ENCODE results near the gene KRT10.

KRT10 gene

GRCh38 chr17:40839194-40839593 lies 16.8 kb upstream of the KRT10 start:
- no peak for TF ChIP-seq EGR1 (IDR thresholded peaks at IDR 0.05)
- TF ChIP-seq CEBPB (IDR thresholded peaks at IDR 0.05): no peak
- no peak for TF ChIP-seq YY1 (IDR thresholded peaks at IDR 0.05; ENCODE audit: low read depth)

- no peak for TF ChIP-seq USF1 (IDR thresholded peaks at IDR 0.05)
- no peak for TF ChIP-seq CEBPB (IDR thresholded peaks at IDR 0.05)
- no peak for TF ChIP-seq ZBTB7A (IDR thresholded peaks at IDR 0.05; ENCODE audit: low read depth)
- no peak for TF ChIP-seq CREB1 (IDR thresholded peaks at IDR 0.05; ENCODE audit: low read depth)
- no peak for TF ChIP-seq EP300 (IDR thresholded peaks at IDR 0.05; ENCODE audit: borderline replicate concordance)
- TF ChIP-seq TAF1 (IDR thresholded peaks at IDR 0.05; ENCODE audit: low read depth): no peak
- TF ChIP-seq TCF12 (IDR thresholded peaks at IDR 0.05; ENCODE audit: low read depth): no peak
- no peak for TF ChIP-seq MAX (IDR thresholded peaks at IDR 0.05)
- TF ChIP-seq TEAD4 (IDR thresholded peaks at IDR 0.05): no peak
- TF ChIP-seq YY1 (IDR thresholded peaks at IDR 0.05; ENCODE audit: low read depth): no peak
- TF ChIP-seq EGR1 (IDR thresholded peaks at IDR 0.05): no peak
- no peak for TF ChIP-seq FOXM1 (IDR thresholded peaks at IDR 0.05; ENCODE audit: borderline replicate concordance, low read depth)
- TF ChIP-seq NFIC (IDR thresholded peaks at IDR 0.05): no peak
- TF ChIP-seq RAD21 (IDR thresholded peaks at IDR 0.05; ENCODE audit: low read depth): no peak
- TF ChIP-seq, protein P1, sequence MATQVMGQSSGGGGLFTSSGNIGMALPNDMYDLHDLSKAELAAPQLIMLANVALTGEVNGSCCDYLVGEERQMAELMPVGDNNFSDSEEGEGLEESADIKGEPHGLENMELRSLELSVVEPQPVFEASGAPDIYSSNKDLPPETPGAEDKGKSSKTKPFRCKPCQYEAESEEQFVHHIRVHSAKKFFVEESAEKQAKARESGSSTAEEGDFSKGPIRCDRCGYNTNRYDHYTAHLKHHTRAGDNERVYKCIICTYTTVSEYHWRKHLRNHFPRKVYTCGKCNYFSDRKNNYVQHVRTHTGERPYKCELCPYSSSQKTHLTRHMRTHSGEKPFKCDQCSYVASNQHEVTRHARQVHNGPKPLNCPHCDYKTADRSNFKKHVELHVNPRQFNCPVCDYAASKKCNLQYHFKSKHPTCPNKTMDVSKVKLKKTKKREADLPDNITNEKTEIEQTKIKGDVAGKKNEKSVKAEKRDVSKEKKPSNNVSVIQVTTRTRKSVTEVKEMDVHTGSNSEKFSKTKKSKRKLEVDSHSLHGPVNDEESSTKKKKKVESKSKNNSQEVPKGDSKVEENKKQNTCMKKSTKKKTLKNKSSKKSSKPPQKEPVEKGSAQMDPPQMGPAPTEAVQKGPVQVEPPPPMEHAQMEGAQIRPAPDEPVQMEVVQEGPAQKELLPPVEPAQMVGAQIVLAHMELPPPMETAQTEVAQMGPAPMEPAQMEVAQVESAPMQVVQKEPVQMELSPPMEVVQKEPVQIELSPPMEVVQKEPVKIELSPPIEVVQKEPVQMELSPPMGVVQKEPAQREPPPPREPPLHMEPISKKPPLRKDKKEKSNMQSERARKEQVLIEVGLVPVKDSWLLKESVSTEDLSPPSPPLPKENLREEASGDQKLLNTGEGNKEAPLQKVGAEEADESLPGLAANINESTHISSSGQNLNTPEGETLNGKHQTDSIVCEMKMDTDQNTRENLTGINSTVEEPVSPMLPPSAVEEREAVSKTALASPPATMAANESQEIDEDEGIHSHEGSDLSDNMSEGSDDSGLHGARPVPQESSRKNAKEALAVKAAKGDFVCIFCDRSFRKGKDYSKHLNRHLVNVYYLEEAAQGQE (IDR thresholded peaks at IDR 0.05; ENCODE audit: low read depth): no peak
Measured at GRCh38 chr17:40836020-40836419, 13.6 kb upstream of the KRT10 start.

GRCh38 chr17:40833882-40834281 lies 11.5 kb upstream of the KRT10 start:
- no peak for TF ChIP-seq TEAD4 (IDR thresholded peaks at IDR 0.05)
- TF ChIP-seq TCF12 (IDR thresholded peaks at IDR 0.05; ENCODE audit: low read depth): no peak
- TF ChIP-seq EP300 (IDR thresholded peaks at IDR 0.05; ENCODE audit: borderline replicate concordance): no peak
- no peak for TF ChIP-seq USF1 (IDR thresholded peaks at IDR 0.05)
- no peak for TF ChIP-seq MAX (IDR thresholded peaks at IDR 0.05)
- no peak for TF ChIP-seq TAF1 (IDR thresholded peaks at IDR 0.05; ENCODE audit: low read depth)
- no peak for TF ChIP-seq RAD21 (IDR thresholded peaks at IDR 0.05; ENCODE audit: low read depth)
- TF ChIP-seq FOXM1 (IDR thresholded peaks at IDR 0.05; ENCODE audit: borderline replicate concordance, low read depth): no peak
- TF ChIP-seq YY1 (IDR thresholded peaks at IDR 0.05; ENCODE audit: low read depth): no peak
- no peak for TF ChIP-seq CEBPB (IDR thresholded peaks at IDR 0.05)
- TF ChIP-seq ZBTB7A (IDR thresholded peaks at IDR 0.05; ENCODE audit: low read depth): no peak
- no peak for TF ChIP-seq EGR1 (IDR thresholded peaks at IDR 0.05)
- no peak for TF ChIP-seq NFIC (IDR thresholded peaks at IDR 0.05)
- TF ChIP-seq CREB1 (IDR thresholded peaks at IDR 0.05; ENCODE audit: low read depth): no peak
- TF ChIP-seq, protein P1 (IDR thresholded peaks at IDR 0.05; ENCODE audit: low read depth): no peak

- no peak for TF ChIP-seq TEAD4 (IDR thresholded peaks at IDR 0.05)
- TF ChIP-seq NFIC (IDR thresholded peaks at IDR 0.05): no peak
- TF ChIP-seq TAF1 (IDR thresholded peaks at IDR 0.05; ENCODE audit: low read depth): no peak
- TF ChIP-seq EP300 (IDR thresholded peaks at IDR 0.05; ENCODE audit: borderline replicate concordance): no peak
- no peak for TF ChIP-seq FOXM1 (IDR thresholded peaks at IDR 0.05; ENCODE audit: borderline replicate concordance, low read depth)
- no peak for TF ChIP-seq TCF12 (IDR thresholded peaks at IDR 0.05; ENCODE audit: low read depth)
- TF ChIP-seq RAD21 (IDR thresholded peaks at IDR 0.05; ENCODE audit: low read depth): no peak
- no peak for TF ChIP-seq YY1 (IDR thresholded peaks at IDR 0.05; ENCODE audit: low read depth)
- TF ChIP-seq, protein P1 (IDR thresholded peaks at IDR 0.05; ENCODE audit: low read depth): no peak
- no peak for TF ChIP-seq USF1 (IDR thresholded peaks at IDR 0.05)
- no peak for TF ChIP-seq EGR1 (IDR thresholded peaks at IDR 0.05)
- no peak for TF ChIP-seq CEBPB (IDR thresholded peaks at IDR 0.05)
- TF ChIP-seq MAX (IDR thresholded peaks at IDR 0.05): no peak
- no peak for TF ChIP-seq ZBTB7A (IDR thresholded peaks at IDR 0.05; ENCODE audit: low read depth)
- no peak for TF ChIP-seq CREB1 (IDR thresholded peaks at IDR 0.05; ENCODE audit: low read depth)
Measured at GRCh38 chr17:40832840-40833239, 10.4 kb upstream of the KRT10 start.

All from Ishikawa (cell line).